Neural cell (in vitro differentiated cells): ENCODE results near the gene MRPS18A. TPM values are rescaled to one million over a fixed set of nuclear protein-coding genes. Genes with fewer than 3 reads are reported as not detected.

Experiments used
- H2AFZ ChIP-seq: fragments of 200-600, 300-800 bp; sonication (generic), shearing (Covaris generic); 2 replicates; pipeline ENCODE4 v1.6.0; 2014; ENCODE audit warnings: low read depth, mild to moderate bottlenecking, antibody characterized with exemption, low read length, moderate library complexity
- H3F3A ChIP-seq: fragments of 200-600 bp; shearing (Covaris generic); 2 replicates; pipeline ENCODE4 v1.6.1; 2016; ENCODE audit warnings: mild to moderate bottlenecking, moderate library complexity, mixed read lengths, antibody characterized with exemption, low read length; ENCODE audit not compliant: insufficient read depth, poor library complexity, severe bottlenecking
- H3K27ac ChIP-seq: fragments of 200-600, 300-800 bp; sonication (generic), shearing (Covaris generic); 2 replicates; pipeline ENCODE4 v1.5.1; 2014; ENCODE audit warnings: mild to moderate bottlenecking, low read length, moderate library complexity
- H3K27me3 ChIP-seq: fragments of 300-800, 200-600 bp; sonication (generic), shearing (Covaris generic); 2 replicates; pipeline ENCODE4 v1.6.0; 2014; ENCODE audit warnings: mild to moderate bottlenecking, low read depth, low read length, moderate library complexity; ENCODE audit not compliant: insufficient read depth
- H3K36me3 ChIP-seq: fragments of 300-800, 200-600 bp; sonication (generic), shearing (Covaris generic); 2 replicates; pipeline ENCODE4 v1.5.1; 2014; ENCODE audit warnings: mild to moderate bottlenecking, antibody characterized with exemption, low read length, moderate library complexity; ENCODE audit not compliant: insufficient read depth
- H3K4me2 ChIP-seq: fragments of 300-800, 200-600 bp; sonication (generic), shearing (Covaris generic); 2 replicates; pipeline ENCODE4 v1.6.0; 2014; ENCODE audit warnings: mild to moderate bottlenecking, low read length
- H3K4me3 ChIP-seq: fragments of 300-800, 200-600 bp; sonication (generic), shearing (Covaris generic); 2 replicates; pipeline ENCODE4 v1.5.1; 2014; ENCODE audit warnings: mild to moderate bottlenecking, low read length, moderate library complexity
- H3K79me2 ChIP-seq: fragments of 200-600 bp; shearing (Covaris generic); replicated peaks from 2 replicates; pipeline ENCODE4 v1.6.0; 2014; ENCODE audit warnings: mild to moderate bottlenecking, low read length, moderate library complexity; ENCODE audit not compliant: insufficient read depth
- H3K9ac ChIP-seq: fragments of 300-800, 200-600 bp; sonication (generic), shearing (Covaris generic); 2 replicates; pipeline ENCODE4 v1.6.1; 2016; ENCODE audit warnings: mild to moderate bottlenecking, low read length, mixed read lengths
- H3K9me2 ChIP-seq: fragments of 200-600 bp; shearing (Covaris generic); 2 replicates; pipeline ENCODE4 v1.6.1; 2016; ENCODE audit warnings: mild to moderate bottlenecking, low read length, mixed read lengths; ENCODE audit not compliant: insufficient read depth
- H3K9me3 ChIP-seq: fragments of 200-600, 300-800 bp; sonication (generic), shearing (Covaris generic); 2 replicates; pipeline ENCODE4 v1.6.1; 2016; ENCODE audit warnings: mild to moderate bottlenecking, mixed run types, low read length, moderate library complexity, mixed read lengths
- H4K20me1 ChIP-seq: fragments of 200-600 bp; shearing (Covaris generic); 2 replicates; pipeline ENCODE4 v1.6.1; 2016; ENCODE audit warnings: mild to moderate bottlenecking, mixed run types; ENCODE audit not compliant: insufficient read depth
- EP300 ChIP-seq: fragments of 450-650 bp; conservative IDR thresholded peaks from 2 replicates; pipeline ENCODE4 v1.6.1; 2014; ENCODE audit warnings: antibody characterized with exemption, mild to moderate bottlenecking, moderate library complexity; ENCODE audit not compliant: poor library complexity, severe bottlenecking
- EZH2 ChIP-seq: fragments of 200-600, 300-800 bp; shearing (Covaris generic), sonication (generic); IDR thresholded peaks from 2 replicates; pipeline ENCODE4 v1.6.1; 2014; ENCODE audit warnings: antibody characterized with exemption, low read length, borderline replicate concordance, mild to moderate bottlenecking; ENCODE audit not compliant: insufficient read depth, poor library complexity, severe bottlenecking
- MXI1 ChIP-seq: fragments of 450-650 bp; conservative IDR thresholded peaks from 2 replicates; pipeline ENCODE4 v1.6.1; 2014; ENCODE audit warnings: antibody characterized with exemption, mild to moderate bottlenecking; ENCODE audit not compliant: poor library complexity, severe bottlenecking
- POLR2AphosphoS5 ChIP-seq: IDR thresholded peaks from 2 replicates; pipeline ENCODE4 v1.6.1; 2012
- RAD21 ChIP-seq: fragments of 450-650 bp; conservative IDR thresholded peaks from 2 replicates; pipeline ENCODE4 v1.6.1; 2014; ENCODE audit warnings: antibody characterized with exemption, mild to moderate bottlenecking, moderate library complexity
- SMC3 ChIP-seq: fragments of 450-650 bp; conservative IDR thresholded peaks from 2 replicates; pipeline ENCODE4 v1.6.1; 2014; ENCODE audit warnings: antibody characterized with exemption, mild to moderate bottlenecking, moderate library complexity; ENCODE audit not compliant: poor library complexity
- TAF1 ChIP-seq: IDR thresholded peaks from 2 replicates; pipeline ENCODE4 v1.6.1; 2012; ENCODE audit warnings: low read depth
- polyA plus RNA-seq: library from polyadenylated mRNA; depleted of rRNA; stranded (reverse); fragments of >200 nt; gene quantifications from 2 replicates; pipeline ENCODE4 v1.2.3, GENCODE V29; 2014
- TF ChIP-seq, protein P1 (sequence below): IDR thresholded peaks from 2 replicates; pipeline ENCODE4 v1.6.1; 2012; ENCODE audit warnings: borderline replicate concordance
- TF ChIP-seq, protein P2 (sequence below): fragments of 450-650 bp; IDR thresholded peaks from 2 replicates; pipeline ENCODE4 v1.5.1; 2014; ENCODE audit warnings: antibody characterized with exemption, mild to moderate bottlenecking, moderate library complexity; ENCODE audit not compliant: poor library complexity, severe bottlenecking

The MRPS18A gene
- polyA plus RNA-seq, 1 donor from 2014 or later: 39.6 TPM

DNA sequence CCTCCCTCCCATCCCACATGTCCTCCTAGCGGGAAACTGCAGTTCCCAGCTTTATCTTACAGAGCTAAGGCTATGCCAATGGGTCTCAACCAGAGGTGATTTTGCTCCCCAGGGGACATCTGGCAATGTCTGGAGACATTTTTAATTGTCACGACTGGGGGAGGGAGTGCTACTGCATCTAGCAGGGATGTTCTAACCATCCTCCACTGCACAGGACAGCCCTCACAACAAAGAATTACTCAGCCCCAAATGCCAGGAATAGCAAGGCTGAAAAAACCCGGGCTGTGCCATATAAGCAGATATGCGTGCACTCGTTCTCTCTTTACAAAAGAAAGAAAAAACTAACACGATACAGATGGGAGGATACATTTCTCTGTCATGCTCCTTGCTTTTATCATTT lies 8.5 kb downstream of the MRPS18A start:
- H3K36me3 ChIP-seq: no peaks in the 10 kb centered on the region
- no peak overlapping the region for H3K9ac ChIP-seq
- TF ChIP-seq SMC3 (no peak), EP300 (no peak), MXI1 (no peak), TAF1 (no peak), POLR2AphosphoS5 (no peak), RAD21 (no peak), EZH2 (no peak)
- TF ChIP-seq, protein P1, sequence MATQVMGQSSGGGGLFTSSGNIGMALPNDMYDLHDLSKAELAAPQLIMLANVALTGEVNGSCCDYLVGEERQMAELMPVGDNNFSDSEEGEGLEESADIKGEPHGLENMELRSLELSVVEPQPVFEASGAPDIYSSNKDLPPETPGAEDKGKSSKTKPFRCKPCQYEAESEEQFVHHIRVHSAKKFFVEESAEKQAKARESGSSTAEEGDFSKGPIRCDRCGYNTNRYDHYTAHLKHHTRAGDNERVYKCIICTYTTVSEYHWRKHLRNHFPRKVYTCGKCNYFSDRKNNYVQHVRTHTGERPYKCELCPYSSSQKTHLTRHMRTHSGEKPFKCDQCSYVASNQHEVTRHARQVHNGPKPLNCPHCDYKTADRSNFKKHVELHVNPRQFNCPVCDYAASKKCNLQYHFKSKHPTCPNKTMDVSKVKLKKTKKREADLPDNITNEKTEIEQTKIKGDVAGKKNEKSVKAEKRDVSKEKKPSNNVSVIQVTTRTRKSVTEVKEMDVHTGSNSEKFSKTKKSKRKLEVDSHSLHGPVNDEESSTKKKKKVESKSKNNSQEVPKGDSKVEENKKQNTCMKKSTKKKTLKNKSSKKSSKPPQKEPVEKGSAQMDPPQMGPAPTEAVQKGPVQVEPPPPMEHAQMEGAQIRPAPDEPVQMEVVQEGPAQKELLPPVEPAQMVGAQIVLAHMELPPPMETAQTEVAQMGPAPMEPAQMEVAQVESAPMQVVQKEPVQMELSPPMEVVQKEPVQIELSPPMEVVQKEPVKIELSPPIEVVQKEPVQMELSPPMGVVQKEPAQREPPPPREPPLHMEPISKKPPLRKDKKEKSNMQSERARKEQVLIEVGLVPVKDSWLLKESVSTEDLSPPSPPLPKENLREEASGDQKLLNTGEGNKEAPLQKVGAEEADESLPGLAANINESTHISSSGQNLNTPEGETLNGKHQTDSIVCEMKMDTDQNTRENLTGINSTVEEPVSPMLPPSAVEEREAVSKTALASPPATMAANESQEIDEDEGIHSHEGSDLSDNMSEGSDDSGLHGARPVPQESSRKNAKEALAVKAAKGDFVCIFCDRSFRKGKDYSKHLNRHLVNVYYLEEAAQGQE: no peak
- TF ChIP-seq, protein P2, sequence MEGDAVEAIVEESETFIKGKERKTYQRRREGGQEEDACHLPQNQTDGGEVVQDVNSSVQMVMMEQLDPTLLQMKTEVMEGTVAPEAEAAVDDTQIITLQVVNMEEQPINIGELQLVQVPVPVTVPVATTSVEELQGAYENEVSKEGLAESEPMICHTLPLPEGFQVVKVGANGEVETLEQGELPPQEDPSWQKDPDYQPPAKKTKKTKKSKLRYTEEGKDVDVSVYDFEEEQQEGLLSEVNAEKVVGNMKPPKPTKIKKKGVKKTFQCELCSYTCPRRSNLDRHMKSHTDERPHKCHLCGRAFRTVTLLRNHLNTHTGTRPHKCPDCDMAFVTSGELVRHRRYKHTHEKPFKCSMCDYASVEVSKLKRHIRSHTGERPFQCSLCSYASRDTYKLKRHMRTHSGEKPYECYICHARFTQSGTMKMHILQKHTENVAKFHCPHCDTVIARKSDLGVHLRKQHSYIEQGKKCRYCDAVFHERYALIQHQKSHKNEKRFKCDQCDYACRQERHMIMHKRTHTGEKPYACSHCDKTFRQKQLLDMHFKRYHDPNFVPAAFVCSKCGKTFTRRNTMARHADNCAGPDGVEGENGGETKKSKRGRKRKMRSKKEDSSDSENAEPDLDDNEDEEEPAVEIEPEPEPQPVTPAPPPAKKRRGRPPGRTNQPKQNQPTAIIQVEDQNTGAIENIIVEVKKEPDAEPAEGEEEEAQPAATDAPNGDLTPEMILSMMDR: no peak
- no peaks in the 10 kb centered on the region for H3F3A ChIP-seq
- no peaks in the 10 kb centered on the region for H3K9me3 ChIP-seq
- no peaks in the 10 kb centered on the region for H3K27me3 ChIP-seq
- H3K4me2 ChIP-seq: no peak overlapping the region
- H3K79me2 ChIP-seq: peaks cover 10% of the 10 kb centered on the region
- H3K9me2 ChIP-seq: no peaks in the 10 kb centered on the region
- no peak overlapping the region for H2AFZ ChIP-seq
- H4K20me1 ChIP-seq: no peaks in the 10 kb centered on the region
- no peak overlapping the region for H3K27ac ChIP-seq
- H3K4me3 ChIP-seq: no peak overlapping the region

DNA sequence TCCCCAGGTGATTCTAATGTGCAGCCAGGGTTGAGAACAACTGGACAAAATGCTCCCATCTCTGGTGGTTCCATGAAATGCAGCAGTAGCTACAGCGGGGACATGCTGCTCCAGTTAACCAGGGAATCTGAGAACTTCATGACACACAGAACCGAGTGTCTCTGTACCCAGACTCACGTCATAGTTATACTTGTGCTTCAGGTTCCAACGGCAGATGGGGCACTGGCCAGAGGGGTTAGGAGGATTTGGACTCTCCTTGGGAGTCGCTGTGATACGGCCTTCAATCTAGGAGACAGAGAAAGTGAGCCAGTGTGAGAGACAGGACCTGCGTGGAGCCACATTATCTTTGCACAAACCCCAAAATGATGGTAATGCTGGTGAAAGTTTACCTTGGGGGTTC lies 9.2 kb downstream of the MRPS18A start:
- H3K4me2 ChIP-seq: no peak overlapping the region
- H3F3A ChIP-seq: no peaks in the 10 kb centered on the region
- H3K27ac ChIP-seq: no peak overlapping the region
- H3K9me2 ChIP-seq: no peaks in the 10 kb centered on the region
- no peak for TF ChIP-seq RAD21
- no peak for TF ChIP-seq SMC3
- TF ChIP-seq, protein P1: no peak
- TF ChIP-seq EP300: no peak
- TF ChIP-seq POLR2AphosphoS5: no peak
- TF ChIP-seq EZH2: no peak
- no peaks in the 10 kb centered on the region for H3K36me3 ChIP-seq
- no peaks in the 10 kb centered on the region for H3K9me3 ChIP-seq
- H4K20me1 ChIP-seq: no peaks in the 10 kb centered on the region
- H3K79me2 ChIP-seq: peaks cover 6% of the 10 kb centered on the region
- no peak overlapping the region for H3K9ac ChIP-seq
- no peak overlapping the region for H3K4me3 ChIP-seq
- H2AFZ ChIP-seq: no peak overlapping the region
- H3K27me3 ChIP-seq: no peaks in the 10 kb centered on the region
